Thymus (tissue), 11 donors: ENCODE measurements around the gene ATM. TPM values are rescaled to one million over a fixed set of nuclear protein-coding genes. Genes with fewer than 3 reads are reported as not detected.
"Not testable (repeated sequence)": the region's sequence is repeated elsewhere in the genome, so short reads cannot be mapped to it uniquely, and the experiment has no call there.

Experiments
- DNase-seq, 9 donors: peaks; one replicate each; pipeline ENCODE4 v3.0.0-alpha.2; 2013; ENCODE audit warnings: low spot score in 9 of 9, low read depth in 6 of 9, missing footprints in 1 of 9
- H3K27ac ChIP-seq, 2 donors: one replicate each; pipeline ENCODE4 v1.5.1; 2013; ENCODE audit warnings: control low read depth in 1 of 2, low read depth in 1 of 2, low read length in 1 of 2, mild to moderate bottlenecking in 1 of 2, moderate library complexity in 1 of 2
- H3K27me3 ChIP-seq, 2 donors: one replicate each; pipeline ENCODE4 v1.5.1; 2013; ENCODE audit warnings: low read length in 1 of 2; ENCODE audit not compliant: control insufficient read depth in 2 of 2, insufficient read depth in 1 of 2
- H3K36me3 ChIP-seq, 2 donors: one replicate each; pipeline ENCODE4 v1.5.1; 2013; ENCODE audit warnings: low read length in 1 of 2, mild to moderate bottlenecking in 1 of 2, moderate library complexity in 1 of 2; ENCODE audit not compliant: control insufficient read depth in 2 of 2, insufficient read depth in 2 of 2
- H3K4me1 ChIP-seq, 2 donors: one replicate each; pipeline ENCODE4 v1.5.1; 2013; ENCODE audit warnings: low read length in 2 of 2; ENCODE audit not compliant: control insufficient read depth in 2 of 2, insufficient read depth in 2 of 2
- H3K4me3 ChIP-seq, 2 donors: one replicate each; pipeline ENCODE4 v1.5.1; 2013; ENCODE audit warnings: low read length in 2 of 2, control low read depth in 1 of 2, mild to moderate bottlenecking in 1 of 2
- H3K9me3 ChIP-seq, 2 donors: one replicate each; pipeline ENCODE4 v1.5.1; 2013; ENCODE audit warnings: low read length in 1 of 2, mild to moderate bottlenecking in 1 of 2; ENCODE audit not compliant: control insufficient read depth in 2 of 2, insufficient read depth in 1 of 2
- WGBS: extraction: QIAGEN DNeasy Blood & Tissue Kit; methylation state at CpG from one replicate; pipeline ENCODE4 v1.1.7; 2013; 5-methylcytosine and 5-hydroxymethylcytosine counted together
- polyA plus RNA-seq: library from polyadenylated mRNA; stranded (reverse); fragments of 200-250 nt; gene quantifications from one replicate; pipeline ENCODE4 v1.2.3, GENCODE V29; 2013
- total RNA-seq: library from RNA; stranded (reverse); fragments of 120-200 nt; gene quantifications from one replicate; pipeline ENCODE4 v1.2.4, GENCODE V29; 2013
- donor health status: healthy.

ATM gene
- total and polyA plus RNA-seq, 2 donors: 55.0 to 67.0 TPM

DNA sequence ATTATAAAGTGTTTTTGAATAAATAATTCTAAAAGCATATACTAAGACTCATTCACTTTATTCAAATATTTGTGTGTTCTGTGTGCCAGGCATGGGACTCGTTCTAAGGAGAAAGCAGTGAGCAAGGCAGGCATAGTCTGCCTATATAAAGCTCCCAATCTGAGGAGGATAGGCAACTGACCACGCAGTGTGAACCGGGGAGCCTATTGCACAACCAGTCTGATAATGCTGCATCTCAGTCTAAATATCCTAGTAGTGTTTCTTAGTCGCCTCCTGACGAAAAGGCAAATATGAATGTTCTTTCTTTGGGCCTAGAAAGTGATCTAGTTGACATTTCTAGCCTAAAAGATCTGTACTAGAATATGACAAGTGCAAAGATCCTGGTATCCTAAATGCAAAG is 146.2 kb downstream of the ATM start:
- Histone ChIP-seq H3K27me3 (no peaks in the 10 kb centered on the region), H3K9me3 (no peaks in the 10 kb centered on the region), H3K4me1 (no peaks in the 10 kb centered on the region), H3K36me3 (peaks cover 7 to 12% of the 10 kb centered on the region in 2 donors), H3K27ac (no peak overlapping the region), H3K4me3 (no peak overlapping the region)
- DNase-seq: no peak
- 99% methylated on average over 5 of the region's 5 CpGs for WGBS

DNA sequence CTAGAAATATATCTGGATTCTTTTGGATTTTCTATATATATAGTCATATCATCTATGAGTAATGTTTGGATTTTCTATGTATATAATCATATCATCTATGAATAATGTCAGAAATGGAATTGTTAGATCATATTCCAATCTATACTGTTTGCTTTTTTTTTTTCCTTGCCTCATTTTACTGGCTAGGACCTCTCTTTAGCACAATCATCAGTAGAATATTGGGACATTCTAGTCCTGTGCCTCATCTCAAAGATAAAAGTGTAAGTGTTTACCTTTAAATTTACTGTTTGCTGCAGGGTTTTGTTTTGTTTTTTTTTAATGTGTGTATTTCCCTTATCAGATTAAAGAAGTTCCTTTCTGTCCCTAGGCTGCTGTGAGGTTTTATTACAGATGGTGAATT is 147.4 kb downstream of the ATM start:
- no peak for DNase-seq

DNA sequence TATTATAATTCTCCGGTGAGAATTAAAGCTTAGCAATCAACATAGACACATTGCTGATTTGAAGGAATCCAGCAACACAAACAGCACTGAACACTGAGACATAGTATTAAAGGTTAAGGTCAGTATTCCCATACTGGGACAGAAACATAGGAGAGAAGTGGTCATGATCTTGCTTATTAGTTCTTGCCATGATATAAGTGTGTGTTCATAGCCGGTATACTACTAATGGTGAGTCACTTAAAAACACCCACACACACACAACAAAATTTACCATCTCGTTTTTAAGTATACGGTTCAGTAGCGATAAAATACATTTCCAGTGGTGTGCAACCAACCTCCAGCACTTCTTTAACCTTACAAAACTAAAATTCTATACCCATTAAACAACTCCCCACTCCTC is 148.1 kb downstream of the ATM start:
- Histone ChIP-seq H3K9me3 (no peaks in the 10 kb centered on the region), H3K36me3 (peaks cover 3 to 5% of the 10 kb centered on the region in 2 donors)

More for the DNA sequence above, 147.4 kb downstream of the ATM start:
- H3K4me3 ChIP-seq: no peak overlapping the region
- no peaks in the 10 kb centered on the region for H3K9me3 ChIP-seq
- H3K36me3 ChIP-seq: peaks cover 3 to 8% of the 10 kb centered on the region in 2 donors
- no peaks in the 10 kb centered on the region for H3K27me3 ChIP-seq
- H3K4me1 ChIP-seq: no peaks in the 10 kb centered on the region
- H3K27ac ChIP-seq: no peak overlapping the region

DNA sequence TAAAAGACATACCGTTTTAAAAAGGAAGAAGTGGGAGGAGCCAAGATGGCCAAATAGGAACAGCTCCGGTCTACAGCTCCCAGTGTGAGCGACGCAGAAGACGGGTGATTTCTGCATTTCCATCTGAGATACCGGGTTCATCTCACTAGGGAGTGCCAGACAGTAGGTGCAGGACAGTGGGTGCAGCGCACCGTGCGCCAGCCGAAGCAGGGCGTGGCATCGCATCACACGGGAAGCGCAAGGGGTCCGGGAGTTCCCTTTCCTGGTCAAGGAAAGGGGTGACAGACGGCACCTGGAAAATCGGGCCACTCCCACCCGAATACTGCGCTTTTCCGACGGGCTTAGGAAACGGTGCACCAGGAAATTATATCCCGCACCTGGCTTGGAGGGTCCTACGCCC is 150.6 kb downstream of the ATM start:
- not testable (repeated sequence) for H3K27ac ChIP-seq, H3K4me3 ChIP-seq, H3K36me3 ChIP-seq, DNase-seq, H3K27me3 ChIP-seq, H3K9me3 ChIP-seq, H3K4me1 ChIP-seq
- WGBS: 97% methylated on average over 24 of the region's 24 CpGs

More for the DNA sequence above, 148.1 kb downstream of the ATM start:
- no peak for DNase-seq
- 77% methylated on average over 5 of the region's 5 CpGs for WGBS
- Histone ChIP-seq H3K27me3 (no peaks in the 10 kb centered on the region), H3K27ac (no peak overlapping the region), H3K4me1 (no peaks in the 10 kb centered on the region), H3K4me3 (no peak overlapping the region)

DNA sequence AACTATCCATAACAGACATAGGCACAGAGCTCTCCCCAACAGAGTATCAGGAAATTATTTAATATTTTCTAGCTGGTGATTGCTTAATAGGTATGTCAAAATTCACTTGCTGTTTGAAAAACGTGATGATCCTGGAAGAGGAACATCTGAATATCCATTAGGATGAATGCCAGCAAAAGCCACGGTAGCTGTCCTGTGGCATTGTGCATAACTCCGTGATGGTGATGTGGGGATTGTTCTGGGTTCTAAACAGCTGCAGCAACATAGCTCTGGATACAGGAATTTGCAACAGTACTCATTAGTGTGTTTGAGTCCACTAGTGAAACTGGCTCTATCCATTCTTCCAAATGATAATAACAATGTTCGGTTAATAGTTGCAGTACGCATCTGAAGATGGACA is 165.7 kb downstream of the ATM start:
- H3K4me1 ChIP-seq: no peaks in the 10 kb centered on the region
- H3K9me3 ChIP-seq: no peaks in the 10 kb centered on the region
- WGBS: 93% methylated on average over 5 of the region's 5 CpGs

DNA sequence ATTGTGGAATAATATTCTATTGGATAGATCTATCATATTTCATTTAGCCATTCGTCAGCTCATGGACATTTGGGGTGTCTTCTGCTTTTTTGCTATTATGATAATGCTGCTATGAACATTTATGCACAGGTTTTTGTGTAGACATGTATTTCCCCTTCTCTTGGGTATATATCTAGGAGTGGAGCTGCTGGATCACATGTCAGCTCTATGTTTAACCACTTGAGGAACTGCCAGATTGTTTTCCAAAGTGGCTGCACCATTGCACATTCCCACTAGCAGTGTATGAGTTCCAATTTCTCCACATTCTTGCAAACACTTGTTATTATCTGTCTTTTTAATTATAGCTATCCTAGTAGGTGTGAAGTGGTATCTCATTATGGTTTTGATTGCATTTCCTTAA is 169.5 kb downstream of the ATM start:
- no peaks in the 10 kb centered on the region for H3K36me3 ChIP-seq
- WGBS: 97% methylated on average over 1 of the region's 1 CpG
- no peaks in the 10 kb centered on the region for H3K27me3 ChIP-seq
- no peak overlapping the region for H3K27ac ChIP-seq
- no peak for DNase-seq
- no peak overlapping the region for H3K4me3 ChIP-seq
- H3K4me1 ChIP-seq: no peaks in the 10 kb centered on the region
- no peaks in the 10 kb centered on the region for H3K9me3 ChIP-seq

More for the DNA sequence above, 165.7 kb downstream of the ATM start:
- Histone ChIP-seq H3K36me3 (no peaks in the 10 kb centered on the region), H3K4me3 (no peak overlapping the region), H3K27ac (no peak overlapping the region), H3K27me3 (no peaks in the 10 kb centered on the region)
- no peak for DNase-seq

DNA sequence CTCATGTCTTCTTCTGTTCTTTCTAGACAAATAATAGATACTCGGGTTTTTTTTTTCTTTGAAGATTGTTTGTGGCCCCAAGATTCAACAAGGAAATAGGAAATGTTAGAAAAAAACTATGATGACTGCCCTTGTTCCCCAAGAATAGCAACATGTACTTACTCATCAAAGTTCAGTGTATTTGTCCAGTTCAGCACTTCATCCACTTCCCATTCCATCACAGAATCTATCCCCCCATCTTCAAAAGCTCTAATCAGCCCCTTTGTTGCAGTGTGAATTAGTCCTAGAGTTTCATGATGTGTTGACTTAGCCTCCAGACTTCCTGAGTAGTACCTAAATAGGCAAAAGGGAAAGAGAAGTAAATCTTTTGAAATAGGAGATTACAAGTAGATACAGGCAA is 170.2 kb downstream of the ATM start:
- no peak overlapping the region for H3K27ac ChIP-seq
- 66% methylated on average over 1 of the region's 1 CpG for WGBS
- no peaks in the 10 kb centered on the region for H3K9me3 ChIP-seq
- H3K36me3 ChIP-seq: no peaks in the 10 kb centered on the region
- H3K4me3 ChIP-seq: no peak overlapping the region
- DNase-seq: no peak
- no peaks in the 10 kb centered on the region for H3K4me1 ChIP-seq
- H3K27me3 ChIP-seq: no peaks in the 10 kb centered on the region

DNA sequence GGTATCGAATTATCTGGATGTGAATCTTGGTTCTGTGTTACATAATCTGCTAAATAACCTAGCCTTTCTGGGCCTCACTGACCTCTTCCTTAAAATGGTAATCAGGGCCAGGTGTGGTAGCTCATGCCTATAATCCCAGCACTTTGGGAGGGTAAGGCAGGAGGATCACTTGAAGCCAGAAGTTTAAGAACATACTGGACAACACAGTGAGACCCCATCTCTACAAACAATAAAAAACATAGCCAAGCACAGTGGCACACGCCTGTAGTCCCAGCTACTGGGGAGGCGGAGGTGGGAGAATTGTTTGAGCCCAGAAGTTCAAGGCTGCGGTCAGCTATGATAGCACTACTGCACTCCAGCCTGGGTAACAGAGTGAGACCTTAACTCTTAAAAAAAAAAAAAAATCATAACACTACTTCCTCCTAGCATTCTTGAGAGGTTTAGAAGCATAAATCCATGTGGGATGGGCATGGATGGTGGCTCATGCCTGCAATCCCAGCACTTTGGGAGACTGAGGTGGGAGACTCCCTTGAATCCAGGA is 171.9 kb downstream of the ATM start:
- no peak overlapping the region for H3K4me3 ChIP-seq
- H3K27me3 ChIP-seq: no peaks in the 10 kb centered on the region
- H3K27ac ChIP-seq: no peak overlapping the region
- H3K9me3 ChIP-seq: no peaks in the 10 kb centered on the region
- no peaks in the 10 kb centered on the region for H3K4me1 ChIP-seq
- 97% methylated on average over 4 of the region's 4 CpGs for WGBS
- H3K36me3 ChIP-seq: no peaks in the 10 kb centered on the region
- DNase-seq: no peak

DNA sequence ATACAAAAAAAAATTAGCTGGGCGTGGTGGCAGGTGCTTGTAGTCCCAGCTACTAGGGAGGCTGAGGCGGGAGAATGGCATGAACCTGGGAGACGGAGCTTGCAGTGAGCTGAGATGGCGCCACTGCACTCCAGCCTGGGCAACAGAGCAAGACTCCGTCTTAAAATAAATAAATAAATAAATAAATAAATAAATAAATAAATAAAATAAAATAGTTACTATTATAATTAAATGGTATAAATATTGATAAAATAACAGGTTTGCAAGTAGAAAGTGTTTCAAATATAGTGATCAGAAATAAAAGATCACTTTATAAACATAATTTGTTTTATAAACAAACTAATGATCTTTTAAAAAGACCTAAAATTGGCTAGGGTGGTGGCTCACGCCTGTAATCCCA is 173.8 kb downstream of the ATM start:
- WGBS: 97% methylated on average over 6 of the region's 6 CpGs

DNA sequence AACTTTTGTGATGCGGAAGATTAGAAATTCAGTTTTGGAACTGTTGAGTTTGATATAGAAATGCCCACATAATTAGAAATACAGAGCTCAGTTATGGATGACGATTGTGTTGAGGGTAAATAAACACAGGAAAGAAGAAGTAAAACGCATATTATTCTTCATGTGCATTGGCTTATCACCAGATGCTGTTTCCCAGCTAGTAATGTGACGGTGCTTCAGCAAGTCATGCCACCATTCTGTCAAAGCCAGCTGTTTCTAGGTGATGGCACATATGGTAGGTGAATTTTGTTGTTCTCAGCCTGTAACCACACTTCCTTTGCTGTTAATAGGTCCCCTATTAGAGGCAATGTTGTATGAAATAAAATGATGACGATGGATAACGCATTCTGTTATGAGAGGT is 175.6 kb downstream of the ATM start:
- WGBS: 94% methylated on average over 6 of the region's 6 CpGs
- no peaks in the 10 kb centered on the region for H3K4me1 ChIP-seq
- DNase-seq: no peak

More for the DNA sequence above, 173.8 kb downstream of the ATM start:
- not testable (repeated sequence) for H3K9me3 ChIP-seq, H3K27me3 ChIP-seq, H3K4me3 ChIP-seq, H3K36me3 ChIP-seq, DNase-seq, H3K27ac ChIP-seq, H3K4me1 ChIP-seq

More for the DNA sequence above, 175.6 kb downstream of the ATM start:
- H3K27me3 ChIP-seq: no peaks in the 10 kb centered on the region
- no peaks in the 10 kb centered on the region for H3K36me3 ChIP-seq
- H3K4me3 ChIP-seq: no peak overlapping the region
- no peaks in the 10 kb centered on the region for H3K9me3 ChIP-seq
- no peak overlapping the region for H3K27ac ChIP-seq
